ENCODE results near the gene MDN1.
"Not testable (repeated sequence)": the region's sequence is repeated elsewhere in the genome, so short reads cannot be mapped to it uniquely, and the experiment has no call there.

The MDN1 gene

GRCh38 chr6:89836639-89837222 lies 17.1 kb upstream of the MDN1 start:
- ChIA-PET CTCF (no interaction called here), POLR2A (no interaction called here)
- no peak for TF ChIP-seq HDGF (IDR thresholded peaks at IDR 0.05; ENCODE audit: borderline replicate concordance)
- TF ChIP-seq CTBP1 (IDR thresholded peaks at IDR 0.05; ENCODE audit: borderline replicate concordance) = no peak
- DNase-seq (ENCODE audit: extremely low spot score) = no peak

GRCh38 chr6:89834884-89835792 lies 15.5 kb upstream of the MDN1 start:
- no peak for TF ChIP-seq ELF4 (IDR thresholded peaks at IDR 0.05)
- no peak for TF ChIP-seq L3MBTL2 (conservative IDR thresholded peaks at IDR 0.05)
- TF ChIP-seq CTBP1 (IDR thresholded peaks at IDR 0.05; ENCODE audit: borderline replicate concordance) = no peak
- TF ChIP-seq FOXA1 (IDR thresholded peaks at IDR 0.05) = no peak
- TF ChIP-seq HDGF (IDR thresholded peaks at IDR 0.05; ENCODE audit: borderline replicate concordance) = no peak
- no peak for TF ChIP-seq FOXK2 (IDR thresholded peaks at IDR 0.05)
- TF ChIP-seq SUZ12 (IDR thresholded peaks at IDR 0.05) = no peak
- no peak for TF ChIP-seq SP1 (IDR thresholded peaks at IDR 0.05)
- no peak for TF ChIP-seq ZNF384 (IDR thresholded peaks at IDR 0.05)
- TF ChIP-seq PKNOX1 (IDR thresholded peaks at IDR 0.05) = no peak
- CTCF ChIA-PET = interaction anchor here (0.7 kb wide), 1 partner anchor 34 kb away, joined by 5 read pairs; no protein-coding TSS in a partner anchor
- POLR2A ChIA-PET = interaction anchor here (1.0 kb wide), 1 partner anchor 16 kb away, joined by 3 read pairs; the partner anchor contains the start of gene MDN1
- DNase-seq (ENCODE audit: extremely low spot score) = no peak

GRCh38 chr6:89830170-89830809 lies 10.7 kb upstream of the MDN1 start:
- POLR2A ChIA-PET = interaction anchor here (0.8 to 3.8 kb wide), 5 partner anchors 10 to 16 kb away, joined by 5 to 92 read pairs (median 6); partner anchors contain the start of gene MDN1
- peak; percentile 16 for DNase-seq (ENCODE audit: extremely low spot score)
- CTCF ChIA-PET = no interaction called here
- TF ChIP-seq CTBP1 (IDR thresholded peaks at IDR 0.05; ENCODE audit: borderline replicate concordance) (no peak), LEF1 (IDR thresholded peaks at IDR 0.05; ENCODE audit: borderline replicate concordance) (no peak), TARDBP (IDR thresholded peaks at IDR 0.05) (no peak), ELF4 (IDR thresholded peaks at IDR 0.05) (no peak), BHLHE40 (IDR thresholded peaks at IDR 0.05; ENCODE audit: borderline replicate concordance) (no peak), PKNOX1 (IDR thresholded peaks at IDR 0.05) (no peak), ZNF384 (IDR thresholded peaks at IDR 0.05) (no peak), ARNT (IDR thresholded peaks at IDR 0.05) (no peak), FOXM1 (IDR thresholded peaks at IDR 0.05; ENCODE audit: borderline replicate concordance) (no peak), FOXK2 (IDR thresholded peaks at IDR 0.05) (no peak), L3MBTL2 (conservative IDR thresholded peaks at IDR 0.05) (no peak), SP1 (IDR thresholded peaks at IDR 0.05) (no peak), NFRKB (IDR thresholded peaks at IDR 0.05) (no peak)

GRCh38 chr6:89829472-89830169 lies 10.0 kb upstream of the MDN1 start, which contains the start of gene CASP8AP2:
CASP8AP2 (plus strand) TSS chr6:89829880.
- TF ChIP-seq BHLHE40 (IDR thresholded peaks at IDR 0.05; ENCODE audit: borderline replicate concordance) (no peak), ELF4 (IDR thresholded peaks at IDR 0.05) (no peak), PKNOX1 (IDR thresholded peaks at IDR 0.05) (peak; percentile 87), FOXM1 (IDR thresholded peaks at IDR 0.05; ENCODE audit: borderline replicate concordance) (no peak), ARNT (IDR thresholded peaks at IDR 0.05) (no peak), SUZ12 (IDR thresholded peaks at IDR 0.05) (no peak), ZNF384 (IDR thresholded peaks at IDR 0.05) (peak; percentile 98), L3MBTL2 (conservative IDR thresholded peaks at IDR 0.05) (peak; percentile 31; the same call in 1 of the 2 replicates)
- peak; percentile 94 for DNase-seq (ENCODE audit: extremely low spot score)
- POLR2A ChIA-PET = interaction anchor here (1.0 to 3.8 kb wide), 13 partner anchors 10 to 749 kb away, joined by 3 to 92 read pairs (median 5); partner anchors contain the start of genes LYRM2, MDN1 and PNRC1
- CTCF ChIA-PET = interaction anchor here (1.2 kb wide), 1 partner anchor 111 kb away, joined by 5 read pairs; no protein-coding TSS in a partner anchor

GRCh38 chr6:89828988-89829471 lies 9.4 kb upstream of the MDN1 start:
- TF ChIP-seq SP1 (IDR thresholded peaks at IDR 0.05) (no peak), FOXK2 (IDR thresholded peaks at IDR 0.05) (no peak), ZNF384 (IDR thresholded peaks at IDR 0.05) (no peak), LEF1 (IDR thresholded peaks at IDR 0.05; ENCODE audit: borderline replicate concordance) (no peak), BHLHE40 (IDR thresholded peaks at IDR 0.05; ENCODE audit: borderline replicate concordance) (no peak), SUZ12 (IDR thresholded peaks at IDR 0.05) (no peak), L3MBTL2 (conservative IDR thresholded peaks at IDR 0.05) (no peak), CTBP1 (IDR thresholded peaks at IDR 0.05; ENCODE audit: borderline replicate concordance) (no peak)
- POLR2A ChIA-PET = interaction anchor here (1.0 to 3.8 kb wide), 13 partner anchors 10 to 749 kb away, joined by 3 to 92 read pairs (median 5); partner anchors contain the start of genes LYRM2, MDN1 and PNRC1
- no peak for DNase-seq (ENCODE audit: extremely low spot score)
- CTCF ChIA-PET = interaction anchor here (1.2 kb wide), 1 partner anchor 111 kb away, joined by 5 read pairs; no protein-coding TSS in a partner anchor

- ChIA-PET POLR2A (interaction anchor here (1.1 to 3.8 kb wide), 10 partner anchors 10 to 190 kb away, joined by 3 to 92 read pairs (median 7); partner anchors contain the start of genes LYRM2 and MDN1), CTCF (interaction anchor here (1.2 kb wide), 1 partner anchor 112 kb away, joined by 5 read pairs; no protein-coding TSS in a partner anchor)
- DNase-seq (ENCODE audit: extremely low spot score) = not testable (repeated sequence)
These were observed 8.9 kb upstream of the MDN1 start for GRCh38 chr6:89828475-89828987.

Data from HEK293T (cell line).